Fibroblast of skin of left biceps (primary cell): ENCODE measurements around the gene CDY1B.
"Not testable (repeated sequence)": the region's sequence is repeated elsewhere in the genome, so short reads cannot be mapped to it uniquely, and the experiment has no call there.

Experiments
- DNase-seq, 2 experiments: peaks; one replicate each; pipeline ENCODE4 v3.0.0-alpha.2; 2013; ENCODE audit warnings: low read depth in 2 of 2

CDY1B gene

GRCh38 chrY:24047919-24048318 is at the start of gene CDY1B:
Gene CDY1B, minus strand, starts transcription at chrY:24048019. Its CDS starts 331 bp downstream, at chrY:24047688.
- DNase-seq: not testable (repeated sequence)

- not testable (repeated sequence) for DNase-seq
Observed at GRCh38 chrY:24049525-24049924, 1.7 kb upstream of the CDY1B start.

- not testable (repeated sequence) for DNase-seq
Observed at GRCh38 chrY:24043209-24043608, 4.6 kb downstream of the CDY1B start.

- not testable (repeated sequence) for DNase-seq
Observed at GRCh38 chrY:24039008-24039718, 8.7 kb downstream of the CDY1B start.

- not testable (repeated sequence) for DNase-seq
Observed at GRCh38 chrY:24026212-24027103, 21.4 kb downstream of the CDY1B start.
